A673 (cell line): ENCODE measurements around the gene DPP7. TPM values are rescaled to one million over a fixed set of nuclear protein-coding genes. Genes with fewer than 3 reads are reported as not detected.

Experiments
- BruUV-seq: library from RNA; stranded (reverse); fragments of 400-500 nt; replicated peaks from 2 replicates; lab custom pipeline; 2021; lab: Mats Ljungman, UMichigan
- CTCF ChIA-PET: fragments of 300-600 bp; sonication (Branson Sonifier 250); formaldehyde crosslinking; loops from one replicate; lab custom pipeline; 2022; ENCODE audit warnings: antibody characterized with exemption; lab: Charles Lee
- POLR2A ChIA-PET: fragments of 300-600 bp; sonication (Branson Sonifier 250); formaldehyde crosslinking; loops from one replicate; lab custom pipeline; 2022; ENCODE audit warnings: antibody characterized with exemption; ENCODE audit not compliant: low non-redundant PET; lab: Charles Lee
- DNase-seq: peaks from one replicate; pipeline ENCODE4 v3.0.0-alpha.2; 2015; ENCODE audit warnings: low spot score
- H3K27ac ChIP-seq: fragments of 200-600 bp; sonication (generic); 2 replicates; pipeline ENCODE4 v1.5.1; 2016; ENCODE audit warnings: mixed run types, low read depth, mild to moderate bottlenecking, mixed read lengths, antibody characterized with exemption, low read length; ENCODE audit not compliant: poor library complexity, severe bottlenecking
- H3K27me3 ChIP-seq: fragments of 200-600 bp; sonication (generic); replicated peaks from 2 replicates; pipeline ENCODE4 v1.6.1; 2017; ENCODE audit warnings: mixed run types, low read depth, mild to moderate bottlenecking, mixed read lengths, antibody characterized with exemption, low read length; ENCODE audit not compliant: insufficient read depth, poor library complexity
- H3K36me3 ChIP-seq: fragments of 200-600 bp; sonication (generic); 2 replicates; pipeline ENCODE4 v1.6.1; 2016; ENCODE audit warnings: mixed run types, mild to moderate bottlenecking, mixed read lengths, antibody characterized with exemption, low read length; ENCODE audit not compliant: insufficient read depth, poor library complexity, severe bottlenecking
- H3K4me1 ChIP-seq: fragments of 200-600 bp; sonication (generic); 2 replicates; pipeline ENCODE4 v1.6.1; 2017; ENCODE audit warnings: mixed run types, mild to moderate bottlenecking, mixed read lengths, antibody characterized with exemption, low read length; ENCODE audit not compliant: insufficient read depth, poor library complexity, severe bottlenecking
- H3K4me3 ChIP-seq: fragments of 200-600 bp; sonication (generic); 2 replicates; pipeline ENCODE4 v1.5.1; 2016; ENCODE audit warnings: low read depth, mixed run types, mild to moderate bottlenecking, mixed read lengths, low read length; ENCODE audit not compliant: poor library complexity, severe bottlenecking
- H3K9me3 ChIP-seq: fragments of 200-600 bp; sonication (generic); 2 replicates; pipeline ENCODE4 v1.6.1; 2016; ENCODE audit warnings: mixed run types, low read depth, mild to moderate bottlenecking, mixed read lengths, antibody characterized with exemption, low read length; ENCODE audit not compliant: poor library complexity, severe bottlenecking
- EZH2 ChIP-seq: fragments of 200-600 bp; sonication (generic); IDR thresholded peaks from 2 replicates; pipeline ENCODE4 v1.6.1; 2017; ENCODE audit warnings: borderline replicate concordance, low read depth, mild to moderate bottlenecking, mixed read lengths, antibody characterized with exemption, low read length; ENCODE audit not compliant: poor library complexity, severe bottlenecking
- intact Hi-C: fragments of 100-400 bp; cut with micrococcal nuclease; formaldehyde crosslinking; loops from one replicate; pipeline ENCODE4 v1.10.0; 2022; ENCODE audit not compliant: unreplicated experiment
- total RNA-seq: library from RNA; stranded (reverse); gene quantifications from 2 replicates; pipeline ENCODE4 v1.2.3, GENCODE V29; 2021
- TF ChIP-seq, protein P1 (sequence below): fragments of 300-800, 200-600 bp; sonication (generic); conservative IDR thresholded peaks from 2 replicates; pipeline ENCODE4 v1.5.1; 2017; ENCODE audit warnings: low read depth, mild to moderate bottlenecking, antibody characterized with exemption, low read length, moderate library complexity, mixed read lengths

The DPP7 gene
- total RNA-seq, 1 experiment from 2014 or later: 120 TPM

DNA sequence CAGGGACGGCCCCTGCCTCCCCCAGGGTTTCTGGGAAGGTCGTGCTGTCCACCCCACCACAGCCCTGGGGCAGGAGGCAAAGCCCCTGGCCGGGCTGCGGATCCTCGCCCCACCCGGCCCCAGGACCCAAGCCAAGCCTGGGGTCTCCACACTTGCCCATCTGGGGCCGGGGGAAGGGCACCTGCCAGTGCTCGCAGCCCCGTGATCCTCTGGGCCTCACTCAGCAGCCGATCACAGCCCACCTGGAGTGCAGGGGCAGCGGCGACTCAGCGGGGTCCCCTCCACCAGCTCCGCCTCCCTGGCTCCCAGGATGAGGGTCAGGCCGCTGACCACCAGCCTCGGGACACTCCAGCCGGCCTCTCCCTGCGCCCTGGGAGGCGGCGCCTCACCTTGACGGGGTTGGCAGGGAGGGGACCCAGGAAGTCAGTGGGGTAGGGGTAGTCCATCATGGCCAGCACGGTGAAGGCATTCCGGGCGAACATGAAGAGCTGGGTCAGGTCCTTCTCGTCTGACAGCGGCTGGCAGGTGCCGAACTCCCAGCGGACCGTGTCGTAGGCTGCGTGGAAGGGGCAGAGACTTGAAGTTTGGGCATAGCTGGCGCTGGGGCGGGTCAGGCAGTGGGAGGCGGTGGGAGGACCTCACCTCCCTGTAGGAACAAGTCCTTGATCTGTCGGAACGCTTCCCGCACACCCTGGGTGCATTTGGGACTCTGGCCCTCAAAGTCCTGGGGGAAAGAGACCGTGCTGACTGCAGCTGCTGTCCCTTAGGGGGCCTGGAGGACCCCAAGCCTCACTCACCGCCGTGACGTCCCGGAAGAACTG lies 1.8 kb downstream of the DPP7 start:
- ChIA-PET POLR2A (no interaction called here), CTCF (no interaction called here)
- intact Hi-C loops: no loop called here
- Histone ChIP-seq H3K4me1 (peaks cover 7% of the 10 kb centered on the region), H3K4me3 (no peak overlapping the region), H3K36me3 (peaks cover 27% of the 10 kb centered on the region), H3K27ac (no peak overlapping the region), H3K27me3 (no peaks in the 10 kb centered on the region), H3K9me3 (no peaks in the 10 kb centered on the region)
- BruUV-seq: TSS peak; percentile 40
- TF ChIP-seq EZH2: no peak
- TF ChIP-seq, protein P1, sequence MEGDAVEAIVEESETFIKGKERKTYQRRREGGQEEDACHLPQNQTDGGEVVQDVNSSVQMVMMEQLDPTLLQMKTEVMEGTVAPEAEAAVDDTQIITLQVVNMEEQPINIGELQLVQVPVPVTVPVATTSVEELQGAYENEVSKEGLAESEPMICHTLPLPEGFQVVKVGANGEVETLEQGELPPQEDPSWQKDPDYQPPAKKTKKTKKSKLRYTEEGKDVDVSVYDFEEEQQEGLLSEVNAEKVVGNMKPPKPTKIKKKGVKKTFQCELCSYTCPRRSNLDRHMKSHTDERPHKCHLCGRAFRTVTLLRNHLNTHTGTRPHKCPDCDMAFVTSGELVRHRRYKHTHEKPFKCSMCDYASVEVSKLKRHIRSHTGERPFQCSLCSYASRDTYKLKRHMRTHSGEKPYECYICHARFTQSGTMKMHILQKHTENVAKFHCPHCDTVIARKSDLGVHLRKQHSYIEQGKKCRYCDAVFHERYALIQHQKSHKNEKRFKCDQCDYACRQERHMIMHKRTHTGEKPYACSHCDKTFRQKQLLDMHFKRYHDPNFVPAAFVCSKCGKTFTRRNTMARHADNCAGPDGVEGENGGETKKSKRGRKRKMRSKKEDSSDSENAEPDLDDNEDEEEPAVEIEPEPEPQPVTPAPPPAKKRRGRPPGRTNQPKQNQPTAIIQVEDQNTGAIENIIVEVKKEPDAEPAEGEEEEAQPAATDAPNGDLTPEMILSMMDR: no peak
- no peak for DNase-seq

DNA sequence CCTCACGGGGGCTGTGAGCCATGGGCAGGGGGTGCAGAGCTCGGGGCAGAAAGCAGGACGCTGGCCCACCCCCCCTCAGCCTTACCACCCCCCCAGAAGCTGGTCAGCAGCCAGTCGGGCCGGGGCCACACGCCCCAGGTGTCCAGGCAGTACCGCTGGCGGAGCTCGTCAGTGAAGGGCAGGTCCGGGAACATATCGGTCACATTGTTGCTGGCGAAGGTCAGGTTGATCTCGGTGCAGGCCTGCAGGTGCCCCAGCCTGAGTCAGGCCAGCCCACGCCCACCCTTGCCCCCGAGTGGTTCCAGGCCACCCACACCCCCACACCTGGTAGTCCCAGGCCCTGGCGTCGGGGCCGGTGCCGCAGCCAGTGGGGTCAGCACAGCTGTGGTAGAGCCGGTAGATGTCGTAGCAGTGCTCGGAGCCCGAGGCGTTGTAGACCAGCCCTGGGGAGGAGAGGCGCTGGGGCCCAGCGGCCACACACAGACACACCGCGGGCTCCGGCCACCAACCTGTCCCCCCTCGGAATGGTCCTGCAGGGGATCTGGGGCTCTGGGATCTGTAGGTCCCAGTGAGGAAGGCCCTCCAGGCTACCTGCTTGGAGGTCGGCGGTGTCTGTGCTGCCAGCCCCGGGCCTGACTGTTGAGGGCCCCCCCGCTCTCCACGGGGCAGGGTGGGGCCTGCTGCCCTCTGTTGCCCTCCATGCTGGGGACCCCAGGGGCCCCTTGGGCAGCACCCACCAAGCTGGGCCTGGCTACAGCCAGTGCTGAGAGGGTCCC lies 2.6 kb downstream of the DPP7 start:
- DNase-seq: no peak
- no TSS peak for BruUV-seq
- Histone ChIP-seq H3K9me3 (no peaks in the 10 kb centered on the region), H3K27ac (no peak overlapping the region), H3K4me3 (no peak overlapping the region), H3K4me1 (peaks cover 7% of the 10 kb centered on the region), H3K27me3 (no peaks in the 10 kb centered on the region), H3K36me3 (peaks cover 35% of the 10 kb centered on the region)
- CTCF ChIA-PET: no interaction called here
- TF ChIP-seq EZH2: no peak
- TF ChIP-seq, protein P1: no peak
- POLR2A ChIA-PET: no interaction called here
- intact Hi-C loops: no loop called here

DNA sequence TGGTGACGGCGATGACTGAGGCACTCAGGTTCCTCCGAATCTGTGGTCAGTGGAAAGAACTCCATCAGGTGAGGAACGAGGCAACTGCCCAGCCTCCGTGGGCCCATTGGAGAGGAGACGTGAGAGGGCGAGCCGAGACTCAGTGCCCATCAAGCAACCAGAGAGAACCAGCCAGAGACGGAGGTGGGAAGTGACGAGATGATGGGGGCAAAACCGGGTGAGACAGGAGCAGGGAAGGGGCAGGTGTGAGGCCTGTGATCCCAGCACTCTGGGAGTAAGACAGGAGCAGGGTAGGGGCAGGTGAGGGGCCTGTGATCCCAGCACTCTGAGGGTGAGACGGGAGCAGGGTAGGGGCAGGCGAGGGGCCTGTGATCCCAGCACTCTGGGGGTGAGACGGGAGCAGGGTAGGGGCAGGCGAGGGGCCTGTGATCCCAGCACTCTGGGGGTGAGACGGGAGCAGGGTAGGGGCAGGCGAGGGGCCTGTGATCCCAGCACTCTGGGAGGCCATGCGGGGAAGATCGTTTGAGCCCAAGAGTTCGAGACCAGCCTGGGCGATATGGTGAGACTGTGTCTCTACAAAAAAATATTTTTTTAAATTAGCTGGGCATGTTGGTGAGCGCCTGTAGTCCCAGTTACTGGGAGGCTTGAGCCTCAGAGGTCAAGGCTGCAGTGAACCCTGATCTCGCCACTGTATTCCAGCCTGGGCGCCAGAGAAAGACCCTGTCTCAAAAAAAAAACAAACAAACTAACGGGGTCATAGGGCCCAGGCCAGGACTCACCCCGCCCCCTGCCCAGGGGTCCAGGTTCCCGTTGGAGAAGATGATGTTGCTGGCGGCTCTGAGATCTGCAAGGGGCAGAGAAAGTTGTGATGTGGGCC lies 3.4 kb downstream of the DPP7 start:
- CTCF ChIA-PET: no interaction called here
- peaks cover 7% of the 10 kb centered on the region for H3K4me1 ChIP-seq
- H3K9me3 ChIP-seq: no peaks in the 10 kb centered on the region
- POLR2A ChIA-PET: no interaction called here
- no peaks in the 10 kb centered on the region for H3K27me3 ChIP-seq
- DNase-seq: no peak
- no TSS peak for BruUV-seq
- peaks cover 36% of the 10 kb centered on the region for H3K36me3 ChIP-seq
- no peak overlapping the region for H3K27ac ChIP-seq
- no peak for TF ChIP-seq EZH2
- H3K4me3 ChIP-seq: no peak overlapping the region
- intact Hi-C loops: no loop called here
